ENCODE data around the gene ARIH2.

ARIH2 gene

DNA sequence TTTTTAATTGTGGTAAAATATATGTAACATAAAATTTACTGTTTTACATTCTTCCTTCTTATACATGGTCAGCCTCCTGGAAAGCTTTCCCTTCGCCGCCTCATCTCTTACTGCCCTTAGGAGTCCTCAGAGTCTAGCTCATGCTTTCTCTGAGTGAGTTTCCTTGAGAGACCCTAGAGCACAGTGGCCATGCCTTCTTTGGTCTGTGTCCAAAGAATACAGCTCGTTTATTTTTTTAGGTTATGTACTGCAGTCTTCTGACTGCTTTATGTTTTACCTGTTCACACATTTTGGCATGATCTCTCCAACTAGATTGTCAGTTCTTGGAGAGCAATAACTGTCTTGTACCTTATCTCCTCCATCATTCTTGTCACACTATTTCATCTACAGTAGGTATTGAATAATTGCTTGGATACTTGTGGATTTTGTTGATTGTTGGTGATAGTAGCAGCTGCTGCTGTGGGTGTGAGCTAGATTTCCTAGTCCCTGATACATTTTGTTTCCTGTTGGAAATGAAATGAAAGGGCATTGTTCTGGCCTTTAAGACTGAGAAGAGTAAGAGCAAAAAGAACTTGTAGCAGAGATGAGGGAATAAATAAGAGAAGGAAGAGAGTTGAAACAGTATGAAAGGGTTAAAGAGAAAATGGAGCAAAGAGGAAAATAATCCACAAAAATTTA, 10.9 kb downstream of the ARIH2 start:
- FAIRE-seq: no peak

GRCh38 chr3:48930590-48930989, 11.9 kb downstream of the ARIH2 start:
- FAIRE-seq: no peak

GRCh38 chr3:48931944-48932580, 13.4 kb downstream of the ARIH2 start:
- no peak for FAIRE-seq

DNA sequence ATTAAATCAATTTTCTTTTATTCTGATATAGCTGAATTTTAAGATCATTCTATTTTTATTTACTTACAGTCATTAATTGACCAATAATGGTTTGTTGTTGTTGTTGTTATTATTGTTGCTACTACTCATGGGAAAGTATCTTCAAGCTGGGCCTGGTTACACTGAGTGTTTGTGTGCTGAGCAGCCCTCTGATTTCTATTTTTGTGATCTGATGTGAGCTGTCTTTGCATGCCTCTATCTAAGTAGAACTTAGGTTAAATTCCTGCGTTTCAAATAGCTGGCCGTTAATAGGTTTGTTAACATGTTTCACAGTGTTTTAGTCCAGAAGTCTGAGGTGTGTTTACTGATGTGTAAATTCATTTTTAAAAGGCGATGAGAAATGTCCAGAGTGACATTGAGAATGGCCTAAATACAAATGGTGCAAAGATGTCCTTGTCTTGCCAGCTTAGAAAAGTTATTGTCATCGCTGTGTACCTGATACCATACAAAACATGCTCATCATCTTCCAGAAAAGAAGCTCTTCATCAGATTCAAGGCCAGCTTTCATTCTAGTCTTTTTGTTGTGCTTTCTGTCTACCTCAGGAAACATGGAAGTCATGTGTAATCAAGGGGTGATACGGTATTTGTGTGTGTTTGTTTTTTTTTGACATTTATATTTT, 15.8 kb downstream of the ARIH2 start:
- no peak for FAIRE-seq

DNA sequence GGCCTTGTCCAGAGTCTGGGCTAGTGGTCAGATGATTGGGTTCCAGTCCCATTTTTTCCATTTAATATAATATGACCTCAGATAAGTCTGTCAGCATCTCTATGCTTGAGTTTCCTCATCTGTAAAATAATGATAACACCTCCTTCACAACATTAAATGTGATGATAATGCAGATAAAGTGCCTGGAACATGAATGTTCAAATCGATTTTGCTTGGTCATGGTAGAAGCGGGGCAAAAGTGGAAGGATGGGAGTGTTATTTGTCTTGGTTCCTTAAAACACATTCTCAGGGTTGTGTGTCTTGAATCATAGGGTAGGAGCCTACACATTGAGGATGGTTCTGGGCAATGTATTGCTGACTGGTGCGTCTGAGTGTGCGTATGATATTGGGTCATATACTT, 16.9 kb downstream of the ARIH2 start:
- FAIRE-seq: no peak

- FAIRE-seq: no peak
Measured at GRCh38 chr3:48938156-48938555, 19.5 kb downstream of the ARIH2 start.

DNA sequence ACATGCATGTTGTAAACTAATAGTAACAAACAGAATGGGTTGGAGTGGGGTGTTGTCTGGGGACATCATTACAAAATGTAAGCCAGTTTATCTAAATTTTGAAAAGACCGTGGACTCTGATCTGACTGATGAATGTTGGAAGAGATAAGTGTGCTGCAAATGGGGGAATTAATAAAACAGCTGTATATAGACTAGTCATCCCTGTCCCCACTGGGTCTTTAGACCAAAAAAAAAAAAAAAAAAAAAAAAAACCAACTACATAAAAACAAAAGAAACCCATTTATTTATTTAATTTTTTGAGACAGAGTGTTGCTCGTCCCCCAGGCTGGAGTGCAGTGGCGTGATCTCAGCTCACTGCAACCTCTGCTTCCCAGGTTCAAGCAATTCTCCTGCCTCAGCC, 20.0 kb downstream of the ARIH2 start:
- FAIRE-seq: no peak

DNA sequence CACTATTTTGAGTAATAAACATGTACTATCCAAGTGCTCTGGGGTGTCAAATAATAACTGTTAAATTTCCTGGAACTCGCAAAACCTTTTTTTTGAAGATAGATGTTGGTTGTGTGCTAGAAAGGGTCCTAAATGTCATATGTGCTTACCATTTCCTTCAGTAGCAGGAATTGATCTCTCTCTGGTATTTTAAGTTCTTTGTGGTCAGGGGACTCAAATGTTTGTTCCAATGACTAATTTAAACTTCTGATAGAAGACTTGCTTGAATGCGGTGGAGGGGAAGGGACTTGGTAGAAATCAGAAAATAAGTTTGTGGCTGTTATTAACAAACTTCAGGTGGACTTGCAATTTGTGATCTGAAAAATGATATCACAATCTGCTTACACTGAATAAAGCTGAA, 26.8 kb downstream of the ARIH2 start:
- FAIRE-seq: no peak

GRCh38 chr3:48945891-48946549, 27.4 kb downstream of the ARIH2 start:
- no peak for FAIRE-seq

DNA sequence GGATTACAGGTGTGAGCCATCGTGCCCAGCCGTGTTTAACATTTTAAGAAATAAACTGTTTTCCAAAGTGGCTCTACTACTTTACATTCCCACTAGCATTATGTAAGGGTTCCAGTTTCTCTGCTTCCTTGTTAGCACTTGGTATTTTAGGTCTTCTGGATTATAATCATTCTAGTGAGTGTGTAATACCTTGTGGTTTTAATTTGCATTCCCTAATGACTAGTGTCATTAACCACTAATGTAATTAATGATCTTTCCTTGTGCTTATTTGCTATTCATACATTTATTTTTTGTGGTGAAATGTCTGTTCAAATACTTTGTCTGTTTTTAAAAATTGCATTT, 30.7 kb downstream of the ARIH2 start:
- FAIRE-seq: no peak

DNA sequence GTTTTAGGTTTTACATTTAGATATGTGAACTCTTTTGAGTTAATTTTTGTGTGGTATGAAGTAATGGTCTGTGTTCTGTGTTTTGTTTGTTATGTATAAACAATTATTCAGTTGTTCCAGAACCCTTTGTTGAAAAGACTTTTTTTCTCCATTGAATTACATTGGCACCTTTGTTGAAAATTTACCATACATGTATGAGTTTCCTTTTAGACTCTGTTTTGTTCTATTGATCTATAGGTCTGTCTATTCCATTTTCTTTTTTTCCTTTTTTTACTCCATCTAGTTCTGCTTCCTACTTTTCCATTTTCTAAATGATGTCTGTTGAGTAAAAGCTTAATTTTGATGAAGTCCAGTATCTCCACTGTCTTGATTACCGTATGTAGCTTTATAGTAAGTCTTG, 31.4 kb downstream of the ARIH2 start:
- no peak for FAIRE-seq

GRCh38 chr3:48951764-48952163, 33.1 kb downstream of the ARIH2 start:
- FAIRE-seq: peak; percentile 75

DNA sequence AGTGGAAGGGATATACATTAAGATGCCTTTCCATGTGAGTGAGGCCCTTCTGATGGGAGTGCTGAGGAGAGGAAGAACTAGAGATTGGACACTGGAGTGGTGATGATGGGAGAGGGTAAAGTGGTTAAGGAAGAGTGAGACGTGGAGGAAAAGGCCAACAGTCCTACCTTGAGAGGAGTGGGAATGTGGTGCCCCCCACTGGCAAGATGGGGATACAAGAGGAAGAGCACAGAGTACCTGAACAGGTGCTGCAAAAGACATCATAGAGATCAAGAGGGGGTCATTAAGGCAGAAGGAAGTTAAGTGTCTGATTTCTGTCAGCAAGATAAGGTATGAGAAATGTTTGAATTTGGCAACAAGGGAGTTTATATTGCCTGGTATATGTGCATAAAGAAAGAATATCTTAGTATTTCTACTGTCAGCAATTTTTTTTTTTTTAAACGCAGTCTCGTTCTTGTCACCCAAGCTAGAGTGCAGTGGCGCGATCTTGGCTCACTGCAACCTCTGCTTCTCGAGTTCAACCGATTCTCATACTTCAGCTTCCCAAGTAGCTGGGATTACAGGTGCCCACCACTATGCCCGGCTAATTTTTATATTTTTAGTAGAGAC, 34.0 kb downstream of the ARIH2 start:
- FAIRE-seq: no peak

- no peak for FAIRE-seq
Measured at GRCh38 chr3:48957006-48957705, 38.5 kb downstream of the ARIH2 start.

- FAIRE-seq: no peak
Measured at GRCh38 chr3:48960841-48961413, 42.3 kb downstream of the ARIH2 start.

DNA sequence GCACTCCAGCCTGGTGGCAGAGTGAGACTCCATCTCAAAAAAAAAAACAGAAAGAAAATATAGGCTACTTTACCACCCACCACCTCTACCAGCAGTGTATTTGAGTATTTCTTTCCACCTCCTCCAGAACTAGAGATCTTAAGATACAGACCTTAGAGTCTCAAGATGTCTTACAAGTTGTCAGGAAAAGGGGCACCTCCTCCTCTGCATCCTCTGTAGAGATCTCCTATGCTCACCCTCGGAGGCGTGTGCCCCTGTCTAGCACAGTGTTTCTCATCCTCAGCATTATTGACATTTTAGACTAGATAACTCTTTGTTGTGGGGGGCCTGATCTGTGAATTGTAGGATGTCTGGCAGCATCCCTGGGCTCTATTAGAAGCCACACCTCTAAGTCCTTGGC, 43.7 kb downstream of the ARIH2 start:
- FAIRE-seq: no peak

- FAIRE-seq: no peak
Measured at GRCh38 chr3:48962939-48963338, 44.3 kb downstream of the ARIH2 start.

- no peak for FAIRE-seq
Measured at GRCh38 chr3:48963591-48963990, 44.9 kb downstream of the ARIH2 start.

- FAIRE-seq: no peak
Measured at GRCh38 chr3:48966367-48966766, 47.7 kb downstream of the ARIH2 start.

GRCh38 chr3:48966876-48967361, 48.3 kb downstream of the ARIH2 start:
- FAIRE-seq: no peak

DNA sequence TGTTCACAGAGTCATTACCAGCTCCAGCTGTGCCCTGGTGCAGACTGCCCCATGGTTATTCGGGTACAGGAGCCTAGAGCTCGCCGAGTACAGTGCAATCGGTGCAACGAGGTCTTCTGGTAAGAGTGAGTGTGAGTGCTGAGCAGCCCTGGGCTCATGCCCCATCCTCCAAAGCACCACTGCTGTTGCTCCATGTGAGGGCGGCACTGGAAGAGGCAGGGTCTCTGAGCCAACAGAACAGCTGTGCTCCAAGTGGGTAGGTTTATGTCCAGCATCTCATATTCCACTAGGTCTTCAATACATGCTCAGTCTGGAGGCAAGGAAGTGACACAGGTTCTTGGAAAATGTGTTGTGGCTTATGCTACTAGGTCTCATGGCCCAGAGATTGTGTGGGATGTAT, 51.9 kb downstream of the ARIH2 start:
- FAIRE-seq: no peak

All from colon (tissue), 2 donors.